NCI-H345 (cell line): ENCODE data around the gene LMX1A.

Source experiments
- DNase-seq: peaks from one replicate; lab custom pipeline; 2025; lab: John Stamatoyannopoulos, UW

The LMX1A gene

DNA sequence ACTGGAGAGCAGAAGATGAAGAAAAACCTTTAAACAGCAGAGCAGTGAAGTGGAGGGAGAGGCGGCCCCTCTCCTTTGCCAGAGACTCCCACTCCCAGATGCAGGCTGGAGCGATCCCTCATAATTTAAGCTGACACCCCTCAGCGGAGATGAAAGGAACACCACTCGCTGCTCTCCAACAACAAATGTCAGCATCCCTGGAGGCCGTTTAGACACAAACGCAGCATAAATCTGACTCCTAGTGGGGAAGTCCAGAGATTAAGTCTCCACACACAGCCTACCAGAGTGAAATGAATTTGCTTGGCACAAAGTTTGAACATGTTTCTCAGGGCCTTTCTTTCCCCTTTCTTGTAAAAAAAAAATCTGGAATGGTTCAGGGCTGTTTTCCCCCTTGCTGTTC is 137.8 kb downstream of the LMX1A start:
- peak; percentile 29 for DNase-seq

DNA sequence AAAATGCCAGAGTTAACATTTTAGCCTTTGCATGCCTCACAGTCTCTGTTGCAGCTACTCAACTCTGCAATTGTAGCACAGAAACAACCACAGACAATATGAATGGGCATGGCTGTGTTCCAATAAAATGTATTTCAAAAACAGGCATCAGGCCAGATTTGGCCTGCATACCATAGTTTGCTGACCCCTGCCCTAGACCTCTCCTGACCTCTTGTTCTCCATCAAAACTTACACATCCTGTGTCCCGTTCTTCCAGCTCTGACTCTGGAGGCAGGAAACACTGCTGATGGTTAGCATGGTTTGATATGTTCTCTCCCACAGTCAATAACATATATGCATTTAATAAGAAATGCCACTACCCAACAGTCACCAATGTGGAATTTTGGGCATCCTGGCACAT is 138.6 kb downstream of the LMX1A start:
- DNase-seq, result no peak

DNA sequence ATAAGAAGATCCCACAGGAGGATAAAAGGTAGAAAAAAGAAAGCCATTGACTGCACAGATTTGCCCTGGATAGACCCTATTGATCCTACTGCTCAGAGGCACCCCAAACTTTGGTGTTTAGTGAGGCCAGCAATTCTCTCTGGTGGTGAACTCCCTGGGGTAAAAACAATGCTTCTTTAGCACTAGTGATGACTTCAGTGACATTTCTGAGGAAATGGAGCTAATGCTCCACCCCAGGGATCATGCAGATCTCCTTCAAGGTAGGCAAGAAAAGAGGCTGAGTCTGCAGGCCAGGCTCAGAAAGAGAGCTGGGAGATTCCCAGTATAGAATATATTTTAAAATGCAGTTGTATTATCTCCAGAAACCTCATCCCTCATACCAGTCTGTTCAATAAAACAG is 140.3 kb downstream of the LMX1A start:
- no peak for DNase-seq

DNA sequence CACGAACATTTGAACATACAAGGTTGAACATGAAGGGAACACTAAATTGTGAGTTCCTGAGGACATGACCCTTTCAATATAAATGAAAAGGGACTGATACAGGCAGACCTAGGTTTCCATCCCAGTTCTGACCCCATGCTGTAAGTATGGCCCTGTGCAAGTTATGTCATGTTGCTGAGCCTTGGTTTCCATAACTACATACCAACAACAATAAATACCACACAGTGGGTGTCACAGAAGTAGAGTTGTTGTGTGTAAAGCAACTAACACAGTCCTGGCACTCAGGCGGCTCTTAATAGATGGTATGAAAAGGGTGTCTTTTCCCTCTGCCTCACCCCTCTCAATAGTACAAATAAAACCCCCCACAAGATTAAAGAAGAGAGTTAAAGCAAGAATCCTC is 140.8 kb downstream of the LMX1A start:
- no peak for DNase-seq

DNA sequence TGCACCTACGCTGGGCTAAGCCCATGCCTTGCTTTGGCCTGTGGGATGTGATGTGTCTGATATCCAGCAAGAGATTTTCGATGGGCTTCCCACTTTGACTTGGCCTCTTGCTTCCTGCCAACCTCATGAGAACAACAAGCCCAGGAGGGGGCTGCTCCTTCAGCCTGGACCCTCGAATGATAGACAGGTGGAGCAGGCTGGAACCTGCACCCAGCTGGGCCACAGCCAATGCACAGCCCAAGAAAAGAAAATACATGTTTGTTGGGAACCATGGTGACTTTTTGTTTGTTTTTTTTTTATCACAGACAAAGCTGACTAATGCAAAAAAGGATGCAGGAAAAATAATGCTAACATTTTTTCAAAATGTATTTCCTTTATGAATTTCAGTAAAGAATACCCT is 144.3 kb downstream of the LMX1A start:
- no peak for DNase-seq

DNA sequence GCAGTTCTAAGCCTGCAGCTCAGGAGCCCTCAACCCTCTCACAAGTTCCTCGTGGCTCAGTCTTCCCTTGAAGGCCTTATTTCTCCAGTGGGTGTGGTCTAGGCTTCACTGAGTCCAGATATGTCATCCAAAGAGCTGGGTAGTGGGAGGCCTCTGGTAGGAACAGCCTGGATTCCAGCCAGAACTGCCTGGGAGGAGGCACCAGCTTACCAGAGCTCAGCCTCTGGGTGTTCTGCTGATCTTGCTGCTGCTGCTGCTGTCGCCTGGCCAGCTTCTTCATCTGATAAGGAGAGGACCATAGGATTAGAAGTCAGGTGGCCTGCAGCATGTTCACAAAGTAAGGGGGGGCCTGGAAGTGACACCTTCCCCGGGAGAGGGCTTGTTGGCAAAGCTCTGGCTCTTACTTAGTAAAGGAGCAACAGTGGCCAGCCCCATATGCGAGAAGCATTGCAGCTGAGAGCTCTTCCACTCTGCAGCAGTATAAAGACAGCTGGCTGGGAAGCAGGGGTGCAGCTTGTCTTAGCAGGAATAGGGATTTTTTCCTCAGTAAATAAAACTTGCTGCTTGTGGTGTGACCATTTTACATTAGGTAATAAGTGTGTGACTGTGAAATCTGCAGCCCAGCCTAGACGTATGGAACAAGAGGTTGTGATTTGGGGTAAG is 148.5 kb downstream of the LMX1A start:
- no peak for DNase-seq

DNA sequence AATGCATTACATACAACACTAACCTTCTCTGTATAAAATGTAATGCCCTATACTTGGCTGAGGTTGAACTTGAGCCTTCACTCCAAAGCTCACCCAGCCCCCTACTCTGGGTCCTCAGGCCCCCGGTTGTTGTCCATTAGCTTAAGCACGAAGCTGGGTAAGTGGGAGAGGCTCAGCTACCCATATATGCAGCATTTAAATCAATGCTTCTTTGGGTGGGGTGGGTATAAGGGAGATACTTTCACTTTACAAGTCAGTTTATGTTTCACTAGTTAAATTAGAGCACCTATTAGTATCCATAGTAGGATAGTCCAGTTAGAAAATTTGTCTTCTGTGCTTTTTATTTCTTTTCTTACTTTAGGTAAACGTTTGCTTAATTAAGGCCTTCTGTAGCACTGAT is 151.4 kb downstream of the LMX1A start:
- DNase-seq, result no peak

DNA sequence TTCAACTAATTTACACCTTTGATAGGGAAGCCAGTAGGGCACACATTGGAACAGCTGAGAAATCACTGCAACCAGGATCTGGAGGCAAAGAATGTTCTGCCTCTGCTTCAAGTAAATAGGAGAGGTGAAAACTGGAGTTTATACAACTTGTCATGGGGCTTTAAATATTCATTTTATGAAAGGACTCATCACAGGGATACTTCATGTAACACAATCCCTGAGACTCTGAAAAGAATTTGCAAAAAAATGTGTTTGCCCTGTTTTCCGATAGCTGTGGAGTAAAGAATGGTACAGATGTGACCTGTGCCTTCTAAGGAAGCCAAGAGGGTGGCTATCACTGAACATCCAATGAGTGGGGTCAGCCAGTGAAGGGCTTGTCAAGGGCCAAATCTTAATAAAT is 152.0 kb downstream of the LMX1A start:
- no peak for DNase-seq

DNA sequence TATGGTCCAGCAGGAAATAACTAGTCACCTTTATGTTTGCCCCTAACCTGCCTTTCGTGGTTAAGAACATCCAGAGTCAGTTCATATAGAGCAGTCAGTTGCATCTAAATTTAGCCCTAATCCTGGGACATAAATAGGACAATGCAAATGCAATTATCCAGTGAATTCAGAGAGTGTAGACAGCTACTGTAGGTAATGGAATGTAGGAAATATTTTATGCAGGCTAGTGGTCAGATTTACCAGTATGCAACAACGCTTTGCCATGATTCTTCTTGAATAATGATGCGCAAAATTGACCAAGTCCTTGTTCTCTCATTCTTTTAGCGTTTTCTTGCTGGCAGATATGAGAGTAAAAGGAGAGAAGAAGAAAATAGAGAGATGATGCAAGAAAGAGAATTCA is 165.4 kb downstream of the LMX1A start:
- DNase-seq, result no peak

DNA sequence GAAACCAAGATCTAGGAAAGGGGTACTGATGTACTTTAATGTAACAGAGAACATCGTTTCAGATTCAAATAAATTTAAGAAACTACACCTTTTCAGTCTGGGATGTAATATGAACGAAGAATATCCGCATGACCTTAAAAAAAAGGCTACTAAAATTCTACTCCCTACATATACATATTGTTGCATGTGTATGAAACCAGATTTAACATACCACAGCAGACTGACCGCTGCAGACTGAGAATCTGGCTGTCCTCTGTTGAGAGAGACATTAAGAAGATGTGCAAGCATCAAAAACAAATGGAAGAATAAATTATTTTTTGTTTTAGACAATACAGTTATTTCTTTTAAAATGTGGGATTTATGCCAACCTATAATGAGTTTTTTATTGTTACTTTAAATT is 166.6 kb downstream of the LMX1A start:
- no peak for DNase-seq

DNA sequence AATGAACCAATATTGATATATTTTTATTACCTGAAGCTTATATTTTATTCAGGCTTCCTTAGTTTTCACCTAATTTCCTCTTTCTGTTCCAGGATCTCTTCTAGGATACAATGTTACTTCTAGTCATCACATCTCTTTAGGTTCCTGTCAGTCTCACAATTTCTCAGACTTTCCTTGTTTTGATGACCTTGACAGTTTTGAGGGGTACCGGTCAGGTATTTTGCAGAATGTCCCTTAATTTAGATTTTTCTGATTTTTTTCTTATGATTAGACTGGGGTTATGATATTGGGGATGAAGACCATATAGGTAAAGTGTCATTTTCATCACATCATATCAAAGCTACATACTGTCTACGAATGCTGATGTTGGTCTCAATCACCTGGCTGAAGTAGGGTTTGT is 167.5 kb downstream of the LMX1A start:
- no peak for DNase-seq

DNA sequence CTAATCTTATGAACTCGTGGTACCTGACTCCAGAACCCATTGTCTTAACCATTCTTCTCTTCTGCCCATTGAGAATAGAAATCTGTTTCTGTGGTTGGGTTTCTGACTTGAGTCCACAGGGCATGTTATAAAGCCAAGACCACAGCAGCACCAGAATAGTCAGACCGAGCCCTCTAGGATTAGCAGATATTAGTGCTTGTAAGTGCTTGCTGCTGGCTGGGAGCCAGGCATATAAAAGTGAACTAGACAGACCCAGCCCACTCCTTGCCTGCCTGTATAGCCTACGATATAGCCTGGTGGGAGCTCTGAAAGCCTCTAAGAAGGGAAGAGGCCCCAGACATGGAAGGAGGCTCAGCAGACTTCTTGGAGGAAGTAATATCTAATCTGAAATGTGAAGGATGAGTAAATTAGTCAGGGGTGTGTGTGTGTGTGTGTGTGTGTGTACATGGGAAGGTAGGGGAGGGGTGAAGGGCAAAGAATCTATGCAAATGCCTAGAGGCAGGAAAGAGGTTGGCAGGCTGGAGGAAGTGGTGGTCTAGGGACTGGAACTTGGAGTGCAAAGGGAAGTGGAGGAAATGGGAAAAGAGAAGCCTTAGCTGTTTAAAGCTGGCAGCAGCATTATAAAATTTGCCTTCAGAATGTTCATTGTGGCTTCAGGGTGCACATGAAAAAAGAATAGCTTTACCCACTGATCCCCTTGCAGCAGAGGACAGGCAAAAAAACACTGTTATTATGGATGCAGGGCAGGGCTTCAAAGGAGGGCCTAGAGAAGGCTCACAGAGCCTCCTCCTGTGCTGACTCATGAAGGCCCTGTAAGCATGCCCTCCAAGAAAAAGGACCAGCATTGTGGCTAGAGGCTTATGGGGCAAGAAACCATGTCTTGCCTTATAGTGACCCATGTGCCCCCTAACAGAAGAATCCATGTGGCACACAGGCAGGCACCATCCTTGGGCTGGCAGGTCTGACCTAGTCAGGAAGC is 169.2 kb downstream of the LMX1A start:
- peak; percentile 49 for DNase-seq

DNA sequence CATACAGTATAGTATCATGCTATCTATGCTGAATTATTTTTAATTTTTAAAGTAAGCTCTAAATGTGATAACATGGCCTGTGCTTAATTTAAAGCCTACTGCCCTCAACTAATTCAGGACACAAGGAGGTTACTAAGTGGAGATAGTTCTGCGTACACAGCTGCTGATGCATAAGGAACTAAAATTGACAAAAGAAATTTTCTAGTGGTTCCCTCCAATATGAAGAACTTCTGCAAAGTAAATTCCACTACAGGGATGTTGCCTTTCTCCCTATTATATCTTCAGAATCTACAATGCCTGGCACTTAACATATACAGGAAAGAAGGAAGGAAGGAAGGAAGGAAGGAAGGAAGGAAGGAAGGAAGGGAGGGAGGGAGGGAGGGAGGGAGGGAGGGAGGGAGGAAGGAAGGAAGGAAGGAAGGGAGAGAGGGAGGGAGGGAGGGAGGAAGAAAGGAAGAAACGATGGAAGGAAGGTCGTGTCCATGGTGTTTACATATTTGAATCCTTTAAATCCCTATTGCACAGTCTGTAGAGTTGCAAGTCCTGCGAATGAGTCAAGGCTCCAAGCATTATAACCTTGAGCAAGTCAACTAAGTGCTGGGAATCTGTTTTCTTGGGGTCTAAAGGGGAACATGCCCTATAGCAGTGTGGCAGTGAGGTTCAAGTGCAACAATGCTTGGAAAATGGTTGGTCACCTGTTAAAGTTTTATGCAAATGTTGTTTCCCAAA is 171.2 kb downstream of the LMX1A start:
- no peak for DNase-seq

DNA sequence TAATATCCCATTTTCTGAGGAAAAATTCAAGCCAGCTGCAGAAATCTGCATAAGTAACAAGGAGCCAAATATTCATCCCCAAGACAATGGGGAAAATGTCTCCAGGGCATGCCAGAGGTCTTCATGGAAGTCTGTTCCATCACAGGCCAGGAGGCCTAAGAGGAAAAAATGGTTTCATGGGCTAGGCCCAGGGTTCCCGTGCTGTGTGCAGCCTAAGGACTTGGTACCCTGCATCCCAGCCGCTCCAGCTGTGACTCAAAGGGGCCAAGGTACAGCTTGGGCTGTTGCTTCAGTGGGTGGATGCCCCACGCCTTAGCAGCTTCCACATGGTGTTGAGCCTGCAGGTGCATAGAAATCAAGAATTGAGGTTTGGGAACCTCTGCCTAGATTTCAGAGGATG is 173.5 kb downstream of the LMX1A start:
- DNase-seq, result no peak

DNA sequence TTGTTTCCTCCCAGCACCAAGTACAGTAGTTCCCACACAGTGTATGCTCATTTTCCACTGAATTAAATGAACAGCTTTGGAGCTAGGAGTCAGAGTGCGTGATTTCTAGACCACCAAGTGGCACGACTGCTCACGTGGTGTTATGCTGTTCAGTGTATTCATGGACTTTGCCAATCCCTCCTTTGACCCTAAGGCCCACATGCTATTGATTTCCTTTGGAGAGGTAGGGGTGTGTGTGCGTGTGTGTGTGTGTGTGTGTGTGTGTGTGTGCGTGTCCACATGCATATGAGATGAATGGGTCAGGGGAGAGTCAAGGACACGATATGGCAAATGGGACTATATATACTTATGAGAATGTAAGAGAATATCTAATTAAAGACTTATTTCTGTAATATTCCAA is 177.2 kb downstream of the LMX1A start:
- no peak for DNase-seq

DNA sequence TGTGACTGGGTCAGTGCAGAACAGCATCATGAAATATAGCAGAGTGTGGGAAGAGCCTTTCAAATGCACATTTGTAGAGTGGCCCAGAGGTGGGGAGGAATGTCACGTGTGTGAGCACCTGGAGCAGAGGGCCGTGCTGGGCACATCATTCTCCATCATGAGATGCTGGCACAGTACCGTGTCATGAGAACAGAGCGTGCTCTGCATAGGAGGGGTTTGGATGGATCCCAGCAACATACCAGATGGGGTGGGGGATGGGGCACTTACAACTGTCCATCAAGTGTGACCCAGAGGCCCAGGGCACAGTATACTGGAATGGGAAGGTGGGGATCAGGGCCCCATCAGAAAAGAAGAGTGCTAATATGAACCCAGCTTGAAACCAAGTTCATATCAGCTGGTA is 182.0 kb downstream of the LMX1A start:
- no peak for DNase-seq

DNA sequence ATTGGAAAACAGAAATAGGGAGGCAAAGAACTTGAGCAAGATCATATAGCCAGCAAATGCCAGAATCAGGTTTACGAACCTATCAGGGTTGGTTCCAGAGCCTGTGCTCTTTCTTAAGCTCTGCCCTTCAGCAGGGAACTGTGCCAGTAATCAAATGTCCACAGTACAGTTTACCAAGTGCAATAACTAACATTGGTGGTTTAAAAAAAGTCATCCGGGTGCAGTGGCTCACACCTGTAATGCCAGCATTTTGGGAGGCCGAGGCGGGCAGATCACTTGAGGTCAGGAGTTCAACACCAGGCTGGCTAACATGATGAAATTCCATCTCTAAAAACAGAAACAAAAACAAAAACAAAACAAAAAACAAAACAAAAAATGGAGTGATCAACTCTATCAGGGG is 182.7 kb downstream of the LMX1A start:
- DNase-seq, result no peak

DNA sequence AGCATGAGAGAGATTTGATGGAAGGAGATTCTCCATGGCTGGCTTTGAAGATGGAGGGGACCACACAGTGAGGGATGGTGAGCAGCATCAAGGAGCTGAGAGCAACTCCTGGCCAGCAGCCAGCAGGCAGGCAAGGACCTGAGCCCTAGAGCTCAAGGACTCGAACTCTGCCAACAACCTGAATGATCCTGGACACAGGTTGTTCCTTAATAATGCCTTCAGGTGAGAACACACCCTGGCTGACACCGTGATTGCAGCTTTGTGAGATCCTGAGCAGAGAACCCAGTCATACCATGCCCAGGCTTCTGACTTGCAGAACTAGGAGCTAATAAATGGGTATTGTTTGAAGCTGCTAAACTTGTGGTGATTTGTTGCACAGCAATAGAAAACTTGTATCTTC is 183.1 kb downstream of the LMX1A start:
- DNase-seq, result no peak

DNA sequence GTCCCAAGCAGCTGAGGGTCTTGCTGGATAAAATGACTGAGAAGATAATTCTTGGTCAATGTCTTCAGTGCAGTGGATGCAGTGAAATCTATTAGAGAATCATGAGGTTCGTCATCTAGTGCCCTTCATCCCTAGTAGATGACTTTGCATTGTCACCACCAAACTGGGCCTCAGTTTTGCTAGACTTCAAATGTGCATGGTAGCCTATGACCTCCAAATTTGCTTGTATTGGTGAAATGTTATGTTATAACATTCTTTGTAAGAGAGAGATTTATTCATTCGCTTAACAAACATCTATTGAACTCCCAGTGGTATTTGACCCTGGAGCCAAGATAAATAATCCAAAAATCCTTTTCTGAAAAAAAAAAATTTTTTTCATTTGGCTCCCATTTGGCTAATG is 183.8 kb downstream of the LMX1A start:
- no peak for DNase-seq

DNA sequence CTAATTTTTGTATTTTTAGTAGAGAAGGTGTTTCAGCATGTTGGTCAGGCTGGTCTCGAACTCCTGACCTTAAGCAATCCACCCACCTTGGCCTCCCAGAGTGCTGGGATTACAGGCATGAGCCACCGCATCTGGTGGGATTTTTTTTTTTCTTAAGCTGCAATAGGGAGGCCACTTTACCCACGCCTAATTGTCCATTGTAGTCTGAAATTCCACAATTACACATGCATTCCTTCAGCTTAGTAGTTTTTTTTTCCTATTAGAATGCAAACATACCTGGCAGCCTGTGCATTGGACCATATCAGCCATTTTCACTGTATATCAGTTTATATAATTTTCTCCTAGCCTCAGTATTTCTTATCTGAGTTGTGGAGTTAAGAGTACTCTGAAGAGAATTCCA is 186.8 kb downstream of the LMX1A start:
- no peak for DNase-seq

DNA sequence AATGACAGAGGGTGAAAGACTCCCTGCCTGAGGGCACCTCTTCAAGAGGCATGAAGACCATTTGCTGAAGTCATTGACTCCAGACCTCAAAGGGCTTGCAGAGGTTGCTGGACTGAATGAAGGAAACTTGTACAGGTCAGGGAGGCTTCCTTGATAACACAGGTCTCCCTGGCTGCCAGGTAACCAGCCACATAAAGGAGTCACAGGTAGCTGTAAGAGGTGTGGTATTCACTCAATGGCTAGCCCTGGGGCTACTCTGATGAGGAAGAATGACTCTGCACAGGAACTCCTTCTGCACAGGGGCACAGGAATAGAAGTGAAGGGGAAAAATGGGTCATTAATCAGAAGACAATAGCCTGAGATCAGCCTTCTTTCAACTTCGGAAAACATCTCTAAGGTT is 187.5 kb downstream of the LMX1A start:
- DNase-seq, result no peak

DNA sequence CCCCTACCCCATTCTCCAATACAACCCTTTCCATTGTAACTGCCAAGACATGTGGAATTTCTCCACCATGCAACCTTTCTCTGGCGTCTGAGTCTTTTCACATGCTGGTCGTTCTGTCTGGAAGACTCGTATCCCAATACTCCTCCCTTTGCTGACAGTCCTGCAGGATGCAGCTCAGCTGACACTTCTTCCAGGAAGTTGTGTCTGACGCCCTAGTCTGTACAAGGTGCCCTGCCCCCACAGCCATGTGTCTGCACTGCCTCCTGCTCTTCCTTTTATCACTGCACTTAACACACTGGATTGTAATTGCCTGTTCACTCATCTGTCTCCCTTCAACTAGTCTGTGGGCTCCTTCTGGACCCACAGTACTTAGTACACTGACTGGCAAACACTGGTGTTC is 188.0 kb downstream of the LMX1A start:
- no peak for DNase-seq

DNA sequence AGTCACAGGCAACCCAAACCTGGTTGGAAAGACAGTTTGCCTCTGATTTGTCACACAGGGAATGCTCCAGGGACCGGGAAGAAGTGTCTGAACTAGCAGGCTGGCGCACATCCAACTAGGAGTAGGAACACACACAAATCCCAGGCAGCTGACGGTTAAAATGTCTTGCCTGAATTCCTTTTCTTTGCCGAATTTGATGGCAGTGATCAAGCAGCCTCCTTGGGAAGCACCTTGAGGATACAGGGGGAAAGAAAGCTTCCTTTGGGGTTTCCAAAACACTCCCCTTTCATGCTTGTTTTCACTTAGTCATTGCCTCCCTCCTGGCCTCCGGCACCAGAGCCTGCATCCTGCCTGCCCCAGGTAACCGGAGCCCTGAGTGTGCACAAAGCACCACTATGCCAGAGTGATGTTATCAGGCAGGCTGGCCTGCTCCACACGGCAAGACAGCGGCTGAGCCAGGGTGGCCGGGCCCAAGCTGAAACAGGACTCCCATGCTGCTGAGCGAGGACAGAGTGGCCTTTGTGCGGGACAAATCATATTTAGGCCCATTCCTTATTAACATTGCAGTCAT is 193.8 kb downstream of the LMX1A start:
- peak; percentile 82 for DNase-seq
